ENCODE measurements around the gene AFTPH. TPM values are rescaled to one million over a fixed set of nuclear protein-coding genes. Genes with fewer than 3 reads are reported as not detected.

Gene AFTPH
- polyA plus RNA-seq, 6 donors from 2014 or later: 48.2 to 77.9 (median 57.2) TPM

- Mint-ChIP-seq H3K9me3 (no peaks in the 10 kb centered on the region), H3K27ac (peak overlapping the region in 1 of 6 donors; percentile 2), H3K4me1 (peaks cover 28 to 81% (median 51%) of the 10 kb centered on the region in 3 donors), H3K36me3 (peaks cover 0 to 6% of the 10 kb centered on the region in 2 donors), H3K27me3 (no peaks in the 10 kb centered on the region), H3K4me3 (no peak overlapping the region)
- DNase-seq: no peak
- no peak for ATAC-seq (ENCODE audit: low read depth in 2 of 2)
Observed at GRCh38 chr2:64535024-64535423, 10.9 kb downstream of the AFTPH start.

DNA sequence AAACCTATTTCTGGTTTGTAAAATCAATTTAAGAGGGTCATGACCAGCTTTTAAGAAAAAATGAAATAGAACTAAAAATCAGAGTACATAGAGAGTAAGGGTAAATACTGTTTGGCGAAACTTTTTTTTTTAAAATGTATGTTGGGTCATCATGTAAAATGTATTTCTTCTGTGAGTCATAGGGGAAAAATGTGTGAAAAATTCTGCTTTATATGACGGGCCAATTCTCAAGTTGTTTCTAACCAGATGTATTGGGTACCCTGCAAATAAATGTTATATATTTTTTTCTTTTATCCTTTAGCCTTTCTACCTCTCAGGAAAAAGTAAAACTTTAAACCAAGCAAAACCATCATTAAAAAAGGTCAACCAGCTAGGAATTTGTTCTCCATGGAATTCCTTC, 13.9 kb downstream of the AFTPH start:
- Mint-ChIP-seq H3K36me3 (peaks cover 0 to 6% of the 10 kb centered on the region in 2 donors), H3K27me3 (no peaks in the 10 kb centered on the region), H3K27ac (no peak overlapping the region), H3K9me3 (no peaks in the 10 kb centered on the region), H3K4me3 (no peak overlapping the region), H3K4me1 (peaks cover 24 to 71% (median 45%) of the 10 kb centered on the region in 3 donors)
- no peak for ATAC-seq (ENCODE audit: low read depth in 2 of 2)
- DNase-seq: no peak

DNA sequence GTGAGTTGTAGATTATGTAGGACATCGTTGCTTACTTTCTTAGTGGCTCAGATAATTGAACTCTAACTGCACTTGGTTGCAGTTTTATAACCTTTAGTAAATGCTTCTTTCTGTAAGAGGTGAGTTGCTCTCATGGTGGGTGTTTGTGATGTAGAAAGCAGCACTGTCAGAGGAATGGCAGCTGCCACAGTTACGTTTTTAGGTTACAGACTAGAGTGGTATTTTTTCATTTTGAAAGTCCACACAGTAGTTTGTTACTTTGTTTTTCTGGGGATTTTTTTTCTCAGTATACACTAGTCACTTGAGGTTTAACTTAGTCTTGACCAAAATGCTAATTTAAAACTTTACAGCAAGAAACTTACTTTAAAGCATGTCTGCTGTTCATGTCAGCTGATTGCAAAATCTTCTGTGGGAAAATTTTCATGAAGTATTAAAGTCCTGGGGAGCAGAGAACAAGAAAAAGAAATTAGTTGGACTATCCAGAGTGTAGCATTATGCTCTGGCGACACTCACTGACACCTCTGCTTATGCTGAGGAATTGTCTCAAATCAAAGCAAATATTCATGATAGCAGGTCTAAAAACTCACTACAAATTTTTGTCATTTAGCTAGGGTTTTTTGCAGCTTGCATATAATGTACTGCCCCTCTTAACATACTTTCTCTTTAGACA, 14.8 kb downstream of the AFTPH start:
- H3K36me3 Mint-ChIP-seq: peaks cover 0 to 6% of the 10 kb centered on the region in 2 donors
- H3K27me3 Mint-ChIP-seq: no peaks in the 10 kb centered on the region
- peaks cover 33 to 74% (median 53%) of the 10 kb centered on the region in 3 donors for H3K4me1 Mint-ChIP-seq
- no peak for DNase-seq
- H3K27ac Mint-ChIP-seq: peak overlapping the region in 1 of 6 donors; percentile 57
- H3K4me3 Mint-ChIP-seq: no peak overlapping the region
- ATAC-seq (ENCODE audit: low read depth in 2 of 2): no peak
- H3K9me3 Mint-ChIP-seq: no peaks in the 10 kb centered on the region

- no peak for DNase-seq
- Mint-ChIP-seq H3K9me3 (no peaks in the 10 kb centered on the region), H3K36me3 (peaks cover 0 to 5% of the 10 kb centered on the region in 2 donors), H3K4me1 (peaks cover 30 to 70% (median 46%) of the 10 kb centered on the region in 3 donors), H3K27me3 (no peaks in the 10 kb centered on the region), H3K27ac (no peak overlapping the region), H3K4me3 (no peak overlapping the region)
- ATAC-seq (ENCODE audit: low read depth in 2 of 2): no peak
Observed at GRCh38 chr2:64540615-64541014, 16.5 kb downstream of the AFTPH start.

- Mint-ChIP-seq H3K27ac (peak overlapping the region in 1 of 6 donors; percentile 1), H3K9me3 (no peaks in the 10 kb centered on the region)
Observed at GRCh38 chr2:64541547-64541946, 17.4 kb downstream of the AFTPH start.

DNA sequence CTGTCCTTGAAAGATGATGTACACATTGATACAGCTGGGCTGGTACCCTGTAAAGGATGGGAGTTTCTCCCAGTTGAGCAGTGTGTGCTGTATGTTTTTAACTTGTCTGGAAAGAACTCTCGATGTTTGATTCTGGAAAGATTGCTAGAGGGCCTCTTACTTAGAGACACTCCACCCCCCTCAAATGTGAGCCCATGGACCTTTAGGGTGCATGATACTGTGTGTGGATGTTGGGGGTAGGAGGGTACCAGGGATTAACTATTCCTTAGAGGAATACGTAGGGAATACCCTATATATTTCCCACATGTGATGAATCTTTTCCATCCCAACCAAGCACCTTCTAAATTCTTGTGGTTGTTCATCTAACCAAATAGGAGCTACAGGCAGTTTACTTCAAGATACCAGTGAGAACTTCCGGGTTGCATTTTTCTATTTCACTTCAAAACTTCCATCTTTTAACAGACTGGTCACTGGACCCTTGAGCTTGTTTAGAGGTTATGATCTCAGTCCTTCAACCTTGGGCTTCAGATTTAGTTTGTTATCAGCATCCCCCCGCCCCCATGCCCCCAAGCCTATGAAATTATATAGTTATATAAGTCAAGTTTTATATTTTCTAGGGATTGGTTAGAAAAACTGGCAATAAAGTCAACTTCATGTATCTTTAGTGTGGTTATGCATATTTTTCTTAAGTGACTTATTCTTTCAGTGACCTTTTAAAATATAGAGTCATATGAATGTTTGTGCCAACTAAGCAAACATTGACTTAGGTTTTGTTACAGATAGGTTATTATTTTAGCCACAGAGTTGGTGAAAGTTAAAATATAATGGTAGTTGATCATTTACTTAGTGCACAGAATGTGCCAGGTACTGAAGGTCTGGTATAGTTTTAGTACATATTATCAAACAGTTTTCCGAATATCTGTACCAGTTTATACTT, 18.2 kb downstream of the AFTPH start:
- H3K27ac Mint-ChIP-seq: peak overlapping the region in 3 of 6 donors; percentile 1 to 82 (median 47)
- H3K4me1 Mint-ChIP-seq: peaks cover 29 to 60% (median 44%) of the 10 kb centered on the region in 3 donors

More at GRCh38 chr2:64541547-64541946, 17.4 kb downstream of the AFTPH start:
- no peaks in the 10 kb centered on the region for H3K27me3 Mint-ChIP-seq
- H3K4me1 Mint-ChIP-seq: peaks cover 25 to 61% (median 40%) of the 10 kb centered on the region in 3 donors
- DNase-seq (no peak), ATAC-seq (ENCODE audit: low read depth in 2 of 2) (no peak)
- no peaks in the 10 kb centered on the region for H3K36me3 Mint-ChIP-seq
- no peak overlapping the region for H3K4me3 Mint-ChIP-seq

DNA sequence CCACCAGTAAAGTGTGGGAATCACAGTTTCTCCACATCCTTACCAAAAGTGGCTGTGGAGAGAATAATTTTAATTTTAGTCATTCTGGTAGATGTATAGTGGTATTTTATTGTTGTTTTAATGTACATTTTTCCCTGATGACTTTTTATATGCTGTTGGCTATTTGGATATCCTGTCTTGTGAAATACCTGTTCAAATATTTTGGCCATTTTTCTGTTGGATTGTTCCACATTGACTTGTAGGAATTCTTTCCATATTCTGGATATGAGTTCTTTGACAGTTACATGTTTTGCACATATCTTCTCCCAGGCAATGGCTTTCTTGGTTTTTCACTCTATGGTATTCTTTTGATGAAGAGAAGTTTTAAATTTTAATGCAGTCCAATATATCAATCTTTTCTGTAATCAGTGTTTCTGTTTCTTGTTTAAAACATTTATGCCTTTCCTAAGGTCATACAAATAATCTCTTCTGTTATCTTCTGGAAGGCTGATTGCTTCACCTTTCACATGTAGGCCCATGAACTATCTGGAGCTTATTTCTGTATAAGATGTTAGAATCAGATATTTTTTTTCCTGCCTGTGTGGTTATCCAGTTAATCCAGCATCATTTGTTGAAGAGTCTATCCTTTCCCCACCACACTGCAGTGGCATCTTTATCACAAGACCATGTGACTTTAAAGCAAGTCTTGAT, 19.0 kb downstream of the AFTPH start:
- Mint-ChIP-seq H3K36me3 (no peaks in the 10 kb centered on the region), H3K27ac (peak overlapping the region in 4 of 6 donors; percentile 10 to 43 (median 18)), H3K4me1 (peaks cover 29 to 58% (median 44%) of the 10 kb centered on the region in 3 donors), H3K4me3 (no peak overlapping the region), H3K9me3 (no peaks in the 10 kb centered on the region), H3K27me3 (no peaks in the 10 kb centered on the region)
- DNase-seq (no peak), ATAC-seq (ENCODE audit: low read depth in 2 of 2) (no peak)

More for the DNA sequence above, 18.2 kb downstream of the AFTPH start:
- no peaks in the 10 kb centered on the region for H3K9me3 Mint-ChIP-seq
- H3K4me3 Mint-ChIP-seq: no peak overlapping the region
- no peaks in the 10 kb centered on the region for H3K36me3 Mint-ChIP-seq
- ATAC-seq (ENCODE audit: low read depth in 2 of 2) (no peak), DNase-seq (no peak)
- H3K27me3 Mint-ChIP-seq: no peaks in the 10 kb centered on the region

DNA sequence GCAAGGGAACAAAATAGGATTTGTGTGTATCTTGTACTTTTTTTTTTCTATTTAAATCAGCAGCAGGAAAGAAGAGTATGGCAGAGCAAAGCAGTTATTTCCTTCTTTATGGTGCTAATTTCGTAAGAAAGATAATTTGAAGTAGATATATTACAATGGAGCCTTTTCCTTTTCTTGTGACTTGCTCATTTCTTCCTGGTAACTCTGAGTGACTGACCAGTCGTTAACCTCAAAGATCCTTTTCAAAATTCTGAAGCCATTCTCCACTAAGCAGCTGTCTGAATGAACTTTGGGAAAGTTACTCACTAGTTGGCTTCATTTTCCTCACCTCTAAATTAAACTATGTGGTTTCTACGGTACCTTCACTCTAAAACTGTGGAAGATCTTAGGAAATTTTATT, 24.6 kb downstream of the AFTPH start:
- DNase-seq (no peak), ATAC-seq (ENCODE audit: low read depth in 2 of 2) (no peak)
- Mint-ChIP-seq H3K27ac (no peak overlapping the region), H3K4me1 (peaks cover 22 to 31% (median 27%) of the 10 kb centered on the region in 3 donors), H3K36me3 (peaks cover 0 to 18% of the 10 kb centered on the region in 2 donors), H3K4me3 (no peak overlapping the region), H3K9me3 (peaks cover 0 to 3% (median 0%) of the 10 kb centered on the region in 7 donors), H3K27me3 (no peaks in the 10 kb centered on the region)

DNA sequence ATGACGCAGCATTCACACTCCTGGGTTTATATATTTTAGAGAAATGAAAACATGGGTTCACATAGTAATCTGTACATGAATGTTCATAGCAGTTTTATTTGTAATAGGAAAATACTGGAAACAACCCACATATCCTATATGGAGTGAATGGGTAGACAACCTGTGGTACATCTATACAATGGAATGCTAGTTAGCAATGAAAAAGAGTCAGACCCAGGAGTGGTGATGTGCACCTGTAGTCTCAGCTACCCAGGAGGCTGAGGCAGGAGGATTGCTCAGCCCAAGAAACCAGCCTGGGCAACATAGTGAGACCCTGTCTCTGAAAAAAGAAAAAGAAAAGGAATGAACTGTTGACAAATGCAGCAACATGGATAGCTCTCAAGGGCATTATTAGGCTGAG, 25.9 kb downstream of the AFTPH start:
- H3K4me3 Mint-ChIP-seq: no peak overlapping the region
- peak overlapping the region in 2 of 6 donors; percentile 39 to 47 for H3K27ac Mint-ChIP-seq
- ATAC-seq (ENCODE audit: low read depth in 2 of 2): no peak
- DNase-seq: no peak
- peaks cover 11 to 24% (median 20%) of the 10 kb centered on the region in 3 donors for H3K4me1 Mint-ChIP-seq
- no peaks in the 10 kb centered on the region for H3K27me3 Mint-ChIP-seq
- H3K9me3 Mint-ChIP-seq: peaks cover 0 to 3% (median 0%) of the 10 kb centered on the region in 7 donors
- peaks cover 0 to 18% of the 10 kb centered on the region in 2 donors for H3K36me3 Mint-ChIP-seq

GRCh38 chr2:64551851-64552250, 27.7 kb downstream of the AFTPH start:
- no peak overlapping the region for H3K4me3 Mint-ChIP-seq
- DNase-seq (no peak), ATAC-seq (ENCODE audit: low read depth in 2 of 2) (no peak)
- no peaks in the 10 kb centered on the region for H3K27me3 Mint-ChIP-seq
- H3K9me3 Mint-ChIP-seq: peaks cover 0 to 3% (median 0%) of the 10 kb centered on the region in 7 donors
- peaks cover 0 to 18% of the 10 kb centered on the region in 2 donors for H3K36me3 Mint-ChIP-seq
- peaks cover 13 to 24% (median 23%) of the 10 kb centered on the region in 3 donors for H3K4me1 Mint-ChIP-seq
- peak overlapping the region in 3 of 6 donors; percentile 44 to 65 (median 50) for H3K27ac Mint-ChIP-seq

DNA sequence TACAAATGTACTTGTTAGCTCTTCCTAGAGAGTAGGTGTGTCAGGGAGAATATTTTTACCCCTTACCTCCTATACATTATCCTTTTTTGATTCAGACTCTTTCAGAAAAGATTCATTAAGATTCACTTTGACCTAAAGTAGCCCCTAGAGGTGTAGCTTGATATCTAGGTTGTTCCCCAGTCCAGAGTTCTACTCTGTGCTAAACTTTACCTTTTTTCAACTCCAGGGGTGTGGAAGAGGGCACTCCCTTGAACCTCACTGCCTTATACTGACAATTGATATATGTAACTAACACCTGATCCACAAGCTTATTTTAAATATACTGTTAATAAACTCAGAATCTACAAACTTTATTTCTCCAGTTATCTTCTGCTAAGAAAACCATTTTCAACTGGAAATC, 30.0 kb downstream of the AFTPH start:
- ATAC-seq (ENCODE audit: low read depth in 2 of 2) (no peak), DNase-seq (no peak)
- Mint-ChIP-seq H3K4me3 (no peak overlapping the region), H3K4me1 (peaks cover 11 to 19% (median 13%) of the 10 kb centered on the region in 3 donors), H3K9me3 (peaks cover 0 to 3% (median 0%) of the 10 kb centered on the region in 7 donors), H3K27me3 (no peaks in the 10 kb centered on the region), H3K36me3 (peaks cover 0 to 18% of the 10 kb centered on the region in 2 donors), H3K27ac (peak overlapping the region in 4 of 6 donors; percentile 12 to 66 (median 23))

GRCh38 chr2:64558445-64559081, 34.4 kb downstream of the AFTPH start:
- H3K4me1 Mint-ChIP-seq: peaks cover 13 to 24% (median 23%) of the 10 kb centered on the region in 3 donors
- H3K36me3 Mint-ChIP-seq: no peaks in the 10 kb centered on the region
- no peaks in the 10 kb centered on the region for H3K9me3 Mint-ChIP-seq
- peak overlapping the region in 4 of 6 donors; percentile 22 to 87 (median 58) for H3K27ac Mint-ChIP-seq
- ATAC-seq (ENCODE audit: low read depth in 2 of 2) (no peak), DNase-seq (no peak)
- H3K27me3 Mint-ChIP-seq: no peaks in the 10 kb centered on the region
- H3K4me3 Mint-ChIP-seq: no peak overlapping the region
